GM21737 (cell line): ENCODE data around the gene TIE1.

Experiments used
- ATAC-seq: cut with Tn5 transposase; IDR thresholded peaks from one replicate; pipeline ENCODE4 v1.9.1; 2021; ENCODE audit warnings: mild to moderate bottlenecking, moderate library complexity; ENCODE audit not compliant: unreplicated experiment

The TIE1 gene

DNA sequence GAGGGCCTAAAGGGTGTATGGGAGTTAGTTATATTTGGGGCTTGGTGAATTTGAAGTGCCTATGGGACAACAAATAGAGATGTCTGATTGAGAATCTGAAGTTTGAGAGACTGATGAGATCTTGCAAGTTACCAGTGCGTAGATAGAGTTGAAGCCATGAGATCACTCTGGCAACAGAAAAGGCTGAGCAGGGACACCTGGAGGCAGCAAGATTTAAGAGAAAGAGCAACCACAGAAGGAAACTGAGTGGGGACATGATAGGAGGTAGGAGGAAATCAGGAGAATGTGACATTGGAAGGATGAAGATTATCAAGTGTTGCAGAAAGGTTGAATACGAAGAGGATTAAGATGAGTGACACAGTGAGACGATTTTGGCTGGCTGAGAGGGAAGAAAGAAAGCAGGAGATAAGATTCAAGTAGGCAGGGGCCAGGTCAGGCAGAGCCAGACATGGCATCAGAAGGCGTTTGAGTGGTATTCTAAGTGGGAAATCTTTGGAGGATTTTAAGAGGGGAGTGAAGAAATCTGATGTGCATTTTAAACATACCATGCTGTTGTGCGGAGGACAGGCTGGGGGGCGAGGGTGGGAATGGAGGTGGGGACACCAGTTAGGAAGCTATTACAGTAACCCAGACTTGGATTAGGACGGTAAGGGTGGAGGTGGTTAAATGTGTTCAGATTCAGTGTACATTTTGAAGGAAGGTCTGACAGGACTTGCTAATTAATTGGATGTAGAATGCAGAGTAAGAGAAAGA, 33.8 kb downstream of the TIE1 start:
- ATAC-seq, result no peak

GRCh38 chr1:43337588-43337987, 36.8 kb downstream of the TIE1 start, which contains the start of gene MPL:
MPL (plus strand) TSS chr1:43337818; CDS start chr1:43337849, 31 bp downstream.
- ATAC-seq, result no peak

DNA sequence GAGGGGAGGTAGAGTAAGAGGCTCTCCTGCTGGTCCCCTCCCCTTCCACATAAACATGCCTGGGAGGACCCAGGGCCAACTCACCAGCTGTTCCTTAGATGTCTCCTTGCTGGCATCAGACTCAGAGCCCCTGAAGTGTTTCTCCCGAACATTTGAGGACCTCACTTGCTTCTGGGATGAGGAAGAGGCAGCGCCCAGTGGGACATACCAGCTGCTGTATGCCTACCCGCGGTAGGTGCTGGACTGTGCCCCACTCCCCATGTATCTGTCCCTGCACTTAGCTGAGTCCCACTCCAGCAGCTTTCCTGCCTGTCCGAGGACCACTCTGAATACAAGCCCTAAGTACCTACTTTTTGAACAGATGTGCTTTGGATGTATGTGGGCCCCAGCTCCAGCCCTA, 37.2 kb downstream of the TIE1 start:
- no peak for ATAC-seq

- no peak for ATAC-seq
Measured at GRCh38 chr1:43339584-43340232, 38.9 kb downstream of the TIE1 start.

DNA sequence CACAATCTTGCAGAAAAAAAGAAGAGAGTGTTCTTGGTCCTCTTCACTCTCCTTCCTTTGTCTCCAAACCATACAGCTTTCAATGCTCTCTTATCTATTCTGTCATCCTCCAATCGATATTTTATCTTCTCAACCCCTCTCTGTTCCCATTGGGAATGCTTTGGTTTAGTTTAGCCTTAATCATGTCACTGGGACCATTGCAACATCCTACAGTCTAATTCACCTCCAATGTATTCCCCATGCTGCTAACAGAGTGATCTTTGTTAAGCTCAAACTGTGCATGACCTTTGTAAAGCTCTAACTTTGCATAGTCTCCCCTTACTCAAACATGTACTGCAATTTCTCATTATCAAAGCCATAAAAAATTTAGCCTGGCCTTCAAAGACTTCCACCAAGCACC, 39.8 kb downstream of the TIE1 start:
- ATAC-seq, result no peak

- ATAC-seq, result no peak
Measured at GRCh38 chr1:43344267-43344850, 43.6 kb downstream of the TIE1 start.

GRCh38 chr1:43345120-43345519, 44.3 kb downstream of the TIE1 start:
- no peak for ATAC-seq

DNA sequence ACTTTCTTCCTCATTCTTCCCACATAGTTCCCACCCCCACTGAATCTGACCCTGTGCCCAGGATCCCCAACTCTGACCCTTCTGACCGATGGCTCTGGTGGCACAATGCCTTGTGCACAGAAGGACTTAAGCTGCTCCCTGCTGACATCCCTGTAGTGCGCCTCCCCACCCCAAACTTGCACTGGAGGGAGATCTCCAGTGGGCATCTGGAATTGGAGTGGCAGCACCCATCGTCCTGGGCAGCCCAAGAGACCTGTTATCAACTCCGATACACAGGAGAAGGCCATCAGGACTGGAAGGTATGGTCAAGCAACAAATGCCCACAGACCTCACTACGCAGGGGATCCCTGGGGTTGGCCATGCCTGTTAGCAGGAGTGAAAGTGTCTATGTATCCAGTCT, 45.9 kb downstream of the TIE1 start:
- no peak for ATAC-seq

DNA sequence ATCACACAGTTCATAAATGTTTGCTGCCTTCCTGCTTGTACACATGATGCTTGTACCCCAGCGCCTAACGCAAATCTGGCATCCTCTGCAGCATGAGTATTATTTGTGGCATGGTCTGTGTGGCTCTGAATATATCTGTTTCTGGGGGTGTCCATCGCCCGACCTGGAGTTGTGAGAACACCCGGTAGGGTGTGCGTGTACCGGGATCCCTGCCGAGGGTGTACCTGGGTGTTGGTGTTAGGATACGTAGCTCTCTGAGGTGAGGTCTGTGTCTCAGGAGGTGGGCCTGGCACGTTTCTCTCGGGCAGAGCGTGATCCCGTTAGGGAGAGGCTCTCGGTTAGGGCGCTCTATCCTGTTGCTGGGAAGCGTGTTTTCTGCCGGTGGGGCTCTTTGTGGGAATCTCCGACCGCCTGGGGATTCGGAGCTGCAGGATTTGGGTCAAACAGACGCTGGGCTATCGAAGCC, 47.6 kb downstream of the TIE1 start:
- ATAC-seq, result no peak

DNA sequence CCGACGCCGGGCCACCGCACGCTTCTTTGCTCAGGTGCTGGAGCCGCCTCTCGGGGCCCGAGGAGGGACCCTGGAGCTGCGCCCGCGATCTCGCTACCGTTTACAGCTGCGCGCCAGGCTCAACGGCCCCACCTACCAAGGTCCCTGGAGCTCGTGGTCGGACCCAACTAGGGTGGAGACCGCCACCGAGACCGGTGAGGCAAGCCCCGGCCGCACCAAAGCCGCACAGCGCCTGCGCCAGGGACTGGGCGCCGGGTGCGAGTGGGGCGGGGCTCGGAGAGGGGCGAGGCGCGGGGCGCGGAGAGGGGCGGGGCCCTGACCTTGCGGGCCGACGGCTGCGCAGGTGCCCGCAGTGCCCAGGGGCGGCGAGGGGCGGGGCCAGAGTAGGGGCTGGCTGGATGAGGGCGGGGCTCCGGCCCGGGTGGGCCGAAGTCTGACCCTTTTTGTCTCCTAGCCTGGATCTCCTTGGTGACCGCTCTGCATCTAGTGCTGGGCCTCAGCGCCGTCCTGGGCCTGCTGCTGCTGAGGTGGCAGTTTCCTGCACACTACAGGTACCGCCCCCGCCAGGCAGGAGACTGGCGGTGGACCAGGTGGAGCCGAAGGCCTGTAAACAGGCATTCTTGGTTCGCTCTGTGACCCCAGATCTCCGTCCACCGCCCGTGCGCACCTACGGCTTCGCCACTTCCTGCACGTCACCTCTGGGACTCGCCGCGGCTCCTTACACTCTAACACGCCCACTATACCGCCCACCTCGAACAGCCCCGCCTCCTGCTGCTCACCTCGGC, 48.2 kb downstream of the TIE1 start:
- no peak for ATAC-seq

GRCh38 chr1:43349594-43350306, 49.0 kb downstream of the TIE1 start:
- no peak for ATAC-seq

GRCh38 chr1:43350976-43351375, 50.2 kb downstream of the TIE1 start:
- ATAC-seq, result no peak

DNA sequence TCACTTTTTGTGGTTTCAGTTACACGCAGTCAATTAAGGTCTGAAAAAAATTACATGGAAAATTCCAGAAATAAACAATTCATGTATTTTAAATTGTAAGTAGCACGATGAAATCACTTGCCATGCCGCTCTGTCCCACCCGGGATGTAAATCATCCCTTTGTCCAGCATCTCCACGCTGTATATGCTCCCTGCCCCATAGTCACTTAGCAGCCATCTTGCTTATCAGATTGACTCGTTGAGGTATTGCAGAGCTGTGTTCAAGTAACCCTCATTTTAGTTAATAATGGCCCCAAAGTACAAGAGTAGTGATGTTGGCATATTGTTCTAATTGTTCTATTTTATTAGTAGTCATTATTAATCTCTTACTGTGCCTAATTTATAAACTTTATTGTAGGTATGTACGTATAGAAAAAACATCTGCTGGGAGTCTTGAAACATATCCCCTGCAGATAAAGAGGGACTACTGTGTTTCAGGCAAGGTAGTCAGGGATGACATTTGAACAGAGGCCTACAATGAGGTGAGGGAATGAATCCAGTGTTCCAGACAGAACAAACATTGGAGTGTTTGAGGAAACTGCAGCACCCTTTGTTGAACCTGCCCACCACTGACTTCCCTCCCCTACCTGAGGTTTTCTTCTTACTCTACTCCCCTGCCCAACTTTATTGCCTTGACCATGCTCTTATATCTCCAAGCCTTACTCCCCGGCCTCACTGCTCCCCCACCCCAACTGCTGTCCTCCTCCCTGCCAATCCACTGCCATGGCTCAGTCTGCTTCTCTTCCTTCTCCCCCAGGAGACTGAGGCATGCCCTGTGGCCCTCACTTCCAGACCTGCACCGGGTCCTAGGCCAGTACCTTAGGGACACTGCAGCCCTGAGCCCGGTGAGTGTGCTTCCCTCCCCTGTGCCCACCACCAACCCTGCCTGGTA, 50.9 kb downstream of the TIE1 start:
- no peak for ATAC-seq

- ATAC-seq, result no peak
Measured at GRCh38 chr1:43352351-43352705, 51.5 kb downstream of the TIE1 start.

- ATAC-seq, result no peak
Measured at GRCh38 chr1:43352881-43353280, 52.1 kb downstream of the TIE1 start.

DNA sequence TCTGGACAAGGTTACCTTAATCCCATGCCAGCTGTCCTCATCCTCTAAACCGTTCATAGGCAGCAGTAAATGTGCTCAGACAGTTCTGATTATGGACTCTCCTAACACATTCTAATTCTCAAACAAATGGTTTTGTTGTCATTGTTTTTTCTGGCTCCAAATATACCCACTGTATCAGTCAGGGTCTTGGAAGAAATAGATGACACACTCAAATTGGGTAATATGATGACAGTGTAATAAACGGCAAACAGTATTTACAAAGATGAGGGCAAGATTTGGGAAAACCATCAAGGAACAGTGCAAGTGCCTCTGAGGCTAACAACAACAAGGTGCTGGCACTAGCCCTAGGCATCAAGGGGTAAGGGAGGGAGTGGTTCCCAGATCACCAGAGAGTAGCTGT, 53.7 kb downstream of the TIE1 start:
- ATAC-seq, result no peak

DNA sequence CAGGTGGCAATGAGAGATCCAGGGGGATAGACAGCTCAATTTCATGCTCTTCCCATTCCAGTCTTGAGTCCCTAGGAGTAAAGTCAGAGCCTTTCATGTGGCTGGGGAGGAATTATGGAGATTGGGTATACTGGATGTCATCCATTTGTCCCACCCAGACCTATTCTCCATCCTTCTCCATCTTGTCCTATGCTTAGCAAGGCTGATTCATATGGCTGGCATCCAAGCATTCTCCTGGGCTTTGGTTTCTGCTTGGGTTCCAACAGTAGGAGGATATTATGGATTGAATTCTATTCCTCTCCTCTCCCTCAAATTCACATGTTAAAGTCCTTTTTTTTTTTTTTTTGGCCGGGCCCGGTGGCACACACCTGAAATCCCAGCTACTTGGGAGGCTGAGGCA, 54.2 kb downstream of the TIE1 start:
- ATAC-seq, result no peak

DNA sequence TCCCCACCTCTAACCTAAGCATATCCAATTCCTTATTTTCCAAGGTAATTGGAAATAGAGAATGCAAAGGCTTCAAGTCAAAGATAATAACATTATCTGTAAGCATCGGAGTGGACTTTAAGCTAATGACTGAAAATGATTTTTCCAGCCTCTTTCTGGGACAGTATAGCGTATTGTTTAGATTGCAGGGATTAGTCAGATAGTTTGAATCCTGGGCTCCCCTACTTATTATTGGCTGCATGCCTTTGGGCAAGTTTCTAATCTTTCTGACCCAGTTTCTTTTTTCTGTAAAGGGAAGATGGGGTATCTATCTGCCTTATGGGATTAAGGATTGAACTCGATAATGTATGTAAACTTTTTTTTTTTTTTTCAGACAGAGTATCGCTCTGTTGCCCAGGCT, 56.5 kb downstream of the TIE1 start:
- ATAC-seq, result no peak

GRCh38 chr1:43358121-43358745, 57.5 kb downstream of the TIE1 start:
- ATAC-seq, result no peak
